Measurements from ENCODE around the gene TMEM187. TPM values are rescaled to one million over a fixed set of nuclear protein-coding genes. Genes with fewer than 3 reads are reported as not detected.

The TMEM187 gene
- polyA plus RNA-seq, 2 of the 4 experiments (the other 2 are of a cell fraction): 7.8 to 10.6 TPM

GRCh38 chrX:154026136-154027021 is 53.8 kb downstream of the TMEM187 start:
- Histone ChIP-seq H3K4me2 (no peak overlapping the region), H3K27ac (no peak overlapping the region), H3K9me3 (no peaks in the 10 kb centered on the region), H3K4me3 (no peak overlapping the region), H3K4me1 (0 out of 3 replicates have a peak, but pooled peaks cover 1% of the 10 kb centered on the region)
- no peak for DNase-seq (ENCODE audit: low read depth in 1 of 2, low spot score in 1 of 2)
- CTCF ChIA-PET: interaction anchor here (1.2 to 4.1 kb wide), 5 partner anchors 9 to 23 kb away, joined by 3 to 18 read pairs (median 3); no protein-coding TSS in a partner anchor
- WGBS (ENCODE audit: missing lambda C conversion rate): 97% methylated on average over 15 of the region's 21 CpGs
- POLR2A ChIA-PET: no interaction called here
- no peak for FAIRE-seq
- TF ChIP-seq EHF (CRISPR knock-in tag; IDR thresholded peaks at IDR 0.05) (no peak), EHMT2 (IDR thresholded peaks at IDR 0.05; ENCODE audit: low read depth) (no peak), EP300 (IDR thresholded peaks at IDR 0.05) (no peak), ZNF302 (CRISPR knock-in tag; IDR thresholded peaks at IDR 0.05) (no peak), HDAC2 (IDR thresholded peaks at IDR 0.05) (no peak), HES2 (IDR thresholded peaks at IDR 0.05) (no peak), ZFP36 (IDR thresholded peaks at IDR 0.05; ENCODE audit: borderline replicate concordance, partially characterized antibody) (no peak), TP53 (CRISPR knock-in tag; IDR thresholded peaks at IDR 0.05) (no peak), CHD2 (IDR thresholded peaks at IDR 0.05; ENCODE audit: low read length, partially characterized antibody) (no peak), JUN (IDR thresholded peaks at IDR 0.05) (no peak)
- no peak for ATAC-seq

- 95% methylated on average over 6 of the region's 6 CpGs for WGBS (ENCODE audit: missing lambda C conversion rate)
- TF ChIP-seq MAX (IDR thresholded peaks at IDR 0.05) (no peak), HES2 (IDR thresholded peaks at IDR 0.05) (no peak), JUN (IDR thresholded peaks at IDR 0.05) (no peak), MAZ (IDR thresholded peaks at IDR 0.05; ENCODE audit: borderline replicate concordance, low read depth, low read length) (no peak), CEBPB (IDR thresholded peaks at IDR 0.05) (no peak), RNF2 (IDR thresholded peaks at IDR 0.05; ENCODE audit: borderline replicate concordance, low read depth) (no peak), MAFK (IDR thresholded peaks at IDR 0.05; ENCODE audit: partially characterized antibody) (no peak), RFX5 (IDR thresholded peaks at IDR 0.05) (no peak), PHF8 (IDR thresholded peaks at IDR 0.05; ENCODE audit: borderline replicate concordance, low read depth) (no peak)
- no peak for ATAC-seq
- no peaks in the 10 kb centered on the region for H3K9me3 ChIP-seq
- CTCF ChIA-PET: interaction anchor here (1.0 to 2.3 kb wide), 5 partner anchors 10 to 23 kb away, joined by 3 to 10 read pairs (median 3); no protein-coding TSS in a partner anchor
- POLR2A ChIA-PET: no interaction called here
- H3K4me3 ChIP-seq: no peak overlapping the region
- no peak for DNase-seq (ENCODE audit: low read depth in 1 of 2, low spot score in 1 of 2)
- no peak overlapping the region for H3K27ac ChIP-seq
- H3K4me1 ChIP-seq: no peaks in the 10 kb centered on the region
- H3K4me2 ChIP-seq: no peak overlapping the region
- FAIRE-seq: no peak
These were observed 54.5 kb downstream of the TMEM187 start for GRCh38 chrX:154027022-154027402.

GRCh38 chrX:154027986-154028385 is 55.4 kb downstream of the TMEM187 start:
- CTCF ChIA-PET: interaction anchor here (1.0 to 2.3 kb wide), 3 partner anchors 15 to 24 kb away, joined by 3 to 10 read pairs (median 3); no protein-coding TSS in a partner anchor

More at GRCh38 chrX:154027986-154028385, 55.4 kb downstream of the TMEM187 start:
- Histone ChIP-seq H3K9me3 (no peaks in the 10 kb centered on the region), H3K4me1 (no peaks in the 10 kb centered on the region), H3K27ac (no peak overlapping the region), H3K4me2 (no peak overlapping the region), H3K4me3 (no peak overlapping the region)
- FAIRE-seq (no peak), DNase-seq (ENCODE audit: low read depth in 1 of 2, low spot score in 1 of 2) (no peak), ATAC-seq (no peak)
- POLR2A ChIA-PET: no interaction called here
- TF ChIP-seq MAFK (IDR thresholded peaks at IDR 0.05; ENCODE audit: partially characterized antibody): no peak
- TF ChIP-seq USF2 (IDR thresholded peaks at IDR 0.05): no peak
- no peak for TF ChIP-seq JUN (IDR thresholded peaks at IDR 0.05)
- TF ChIP-seq ELK1 (IDR thresholded peaks at IDR 0.05; ENCODE audit: low read depth, low read length): no peak
- no peak for TF ChIP-seq RAD21 (conservative IDR thresholded peaks at IDR 0.05 in 1 of 2, IDR thresholded peaks at IDR 0.05 in 1 of 2)
- TF ChIP-seq POLR2A (IDR thresholded peaks at IDR 0.05; ENCODE audit: low read length): no peak
- no peak for TF ChIP-seq CEBPB (IDR thresholded peaks at IDR 0.05)
- no peak for TF ChIP-seq RNF2 (IDR thresholded peaks at IDR 0.05; ENCODE audit: borderline replicate concordance, low read depth)
- no peak for TF ChIP-seq ATOH8 (CRISPR knock-in tag; IDR thresholded peaks at IDR 0.05; ENCODE audit: low read depth)
- 64% methylated on average over 1 of the region's 1 CpG for WGBS (ENCODE audit: missing lambda C conversion rate)

Data from A549 (cell line).